CD14-positive monocyte (primary cell): ENCODE measurements around the gene PHACTR3. TPM values are rescaled to one million over a fixed set of nuclear protein-coding genes. Genes with fewer than 3 reads are reported as not detected.

Experiments
- DNase-seq, 3 donors: peaks; one replicate each; pipeline ENCODE4 v3.0.0-alpha.2; 2011 to 2022
- H2AFZ ChIP-seq: 2 replicates; pipeline ENCODE4 v1.6.0; 2012; ENCODE audit warnings: mild to moderate bottlenecking, low read depth, low read length, inconsistent platforms; ENCODE audit not compliant: insufficient read depth, poor library complexity, severe bottlenecking
- H3K27ac ChIP-seq, 2 donors: 1 replicate in 1 of 2; 2 replicates in 1 of 2; pipeline ENCODE4 v1.5.1; 2012 to 2013; ENCODE audit warnings: low read length in 2 of 2, control low read depth in 1 of 2, inconsistent platforms in 1 of 2, low read depth in 1 of 2, mild to moderate bottlenecking in 1 of 2
- H3K27me3 ChIP-seq, 2 donors: one replicate each; pipeline versions ENCODE4 v1.6.0 to v1.6.1; 2011 to 2013; ENCODE audit warnings: low read length in 2 of 2; ENCODE audit not compliant: control insufficient read depth in 2 of 2, insufficient read depth in 2 of 2
- H3K36me3 ChIP-seq, 2 donors: replicated peaks in 1 of 2; 1 replicate in 1 of 2; 2 replicates in 1 of 2; pipeline versions ENCODE4 v1.5.1 to v1.6.1; 2012 to 2013; ENCODE audit warnings: low read length in 2 of 2, control low read depth in 1 of 2, inconsistent platforms in 1 of 2, mild to moderate bottlenecking in 1 of 2; ENCODE audit not compliant: insufficient read depth in 2 of 2, control insufficient read depth in 1 of 2
- H3K4me1 ChIP-seq, 2 donors: 1 replicate in 1 of 2; 2 replicates in 1 of 2; pipeline versions ENCODE4 v1.5.1 to v1.6.1; 2012 to 2013; ENCODE audit warnings: low read length in 2 of 2, control low read depth in 1 of 2, inconsistent platforms in 1 of 2, mild to moderate bottlenecking in 1 of 2, moderate library complexity in 1 of 2; ENCODE audit not compliant: insufficient read depth in 2 of 2, control insufficient read depth in 1 of 2
- H3K4me2 ChIP-seq: replicated peaks from 2 replicates; pipeline ENCODE3; 2012; ENCODE audit warnings: low read length, moderate library complexity, mild to moderate bottlenecking; ENCODE audit not compliant: poor library complexity, severe bottlenecking; ENCODE audit errors: extremely low read depth
- H3K4me3 ChIP-seq, 3 experiments: fragments of 200-600 bp in 1 of 3; sonication (generic) in 1 of 3; replicated peaks in 1 of 3; 1 replicate in 2 of 3; 2 replicates in 1 of 3; pipeline ENCODE4 v1.5.1; 2011 to 2013; ENCODE audit warnings: low read length in 3 of 3, mild to moderate bottlenecking in 3 of 3, control low read depth in 2 of 3, low read depth in 2 of 3, inconsistent platforms in 1 of 3, moderate library complexity in 1 of 3
- H3K79me2 ChIP-seq: 2 replicates; pipeline ENCODE4 v1.6.0; 2012; ENCODE audit warnings: mild to moderate bottlenecking, control low read depth, inconsistent platforms, low read length, moderate library complexity; ENCODE audit not compliant: insufficient read depth
- H3K9ac ChIP-seq: 2 replicates; pipeline ENCODE4 v1.6.0; 2017; ENCODE audit warnings: low read length, mild to moderate bottlenecking; ENCODE audit not compliant: insufficient read depth, poor library complexity, severe bottlenecking
- H3K9me3 ChIP-seq, 2 donors: replicated peaks in 1 of 2; 1 replicate in 1 of 2; 2 replicates in 1 of 2; pipeline versions ENCODE4 v1.5.1 to v1.6.1; 2012 to 2013; ENCODE audit warnings: low read length in 2 of 2, control low read depth in 1 of 2; ENCODE audit not compliant: control insufficient read depth in 1 of 2, insufficient read depth in 1 of 2
- H4K20me1 ChIP-seq: 2 replicates; pipeline ENCODE4 v1.6.0; 2012; ENCODE audit warnings: mild to moderate bottlenecking, low read length, control low read depth, moderate library complexity; ENCODE audit not compliant: insufficient read depth
- H3K27ac Mint-ChIP-seq, 7 donors: one replicate each; pipeline ENCODE4 v1.8.0; 2020; ENCODE audit warnings: mild to moderate bottlenecking in 7 of 7, mixed read lengths in 7 of 7, moderate library complexity in 6 of 7, inconsistent platforms in 2 of 7
- H3K27me3 Mint-ChIP-seq, 3 donors: one replicate each; pipeline ENCODE4 v1.8.0; 2021 to 2022; ENCODE audit warnings: low read depth in 3 of 3, mild to moderate bottlenecking in 3 of 3, mixed read lengths in 3 of 3, moderate library complexity in 3 of 3, inconsistent platforms in 1 of 3
- H3K36me3 Mint-ChIP-seq, 2 donors: one replicate each; pipeline ENCODE4 v1.8.0; 2020; ENCODE audit warnings: mixed read lengths in 2 of 2, inconsistent platforms in 1 of 2, mild to moderate bottlenecking in 1 of 2
- H3K4me1 Mint-ChIP-seq: one replicate; pipeline ENCODE4 v1.8.0; 2020; ENCODE audit warnings: mild to moderate bottlenecking, mixed read lengths
- H3K4me3 Mint-ChIP-seq, 2 donors: one replicate each; pipeline ENCODE4 v1.8.0; 2020; ENCODE audit warnings: mild to moderate bottlenecking in 2 of 2, mixed read lengths in 2 of 2, moderate library complexity in 1 of 2
- H3K9me3 Mint-ChIP-seq, 7 donors: one replicate each; pipeline ENCODE4 v1.8.0; 2020 to 2022; ENCODE audit warnings: mixed read lengths in 7 of 7, mild to moderate bottlenecking in 6 of 7, moderate library complexity in 6 of 7, inconsistent platforms in 2 of 7
- WGBS: methylation state at CpG from one replicate; pipeline ENCODE4 v1.1.5; 2013; ENCODE audit warnings: missing lambda C conversion rate; ENCODE audit not compliant: insufficient coverage; 5-methylcytosine and 5-hydroxymethylcytosine counted together
- intact Hi-C, 2 donors: fragments of 100-400 bp; cut with micrococcal nuclease; formaldehyde crosslinking; loops; one replicate each; pipeline versions ENCODE4 v1.15.0 to v1.15.1; 2023
- polyA plus RNA-seq, 3 donors: library from polyadenylated mRNA; depleted of rRNA in 1 of 3; unstranded in 2 of 3; stranded (reverse) in 1 of 3; fragments of 300-500 nt in 2 of 3; fragments of >200 nt in 1 of 3; fragmentation: Illumina TruSeq in 2 of 3; gene quantifications; 1 replicate in 2 of 3; 2 replicates in 1 of 3; pipeline ENCODE4 v1.2.3, GENCODE V29; 2012 to 2021
- TF ChIP-seq, protein P1 (sequence below): fragments of 200-600 bp; IDR thresholded peaks from one replicate; pipeline ENCODE4 v1.8.0; 2022; ENCODE audit warnings: antibody characterized with exemption, mild to moderate bottlenecking

PHACTR3 gene
- polyA plus RNA-seq, 3 donors, result 0.11 to 0.17 TPM; not detected in 1

- no peak for DNase-seq
- WGBS, result 84% methylated on average over 2 of the region's 3 CpGs
- H3K27me3 Mint-ChIP-seq, result peaks cover 17 to 20% (median 20%) of the 10 kb centered on the region in 3 donors
Measured at GRCh38 chr20:59831916-59832270, 227.6 kb downstream of the PHACTR3 start.

DNA sequence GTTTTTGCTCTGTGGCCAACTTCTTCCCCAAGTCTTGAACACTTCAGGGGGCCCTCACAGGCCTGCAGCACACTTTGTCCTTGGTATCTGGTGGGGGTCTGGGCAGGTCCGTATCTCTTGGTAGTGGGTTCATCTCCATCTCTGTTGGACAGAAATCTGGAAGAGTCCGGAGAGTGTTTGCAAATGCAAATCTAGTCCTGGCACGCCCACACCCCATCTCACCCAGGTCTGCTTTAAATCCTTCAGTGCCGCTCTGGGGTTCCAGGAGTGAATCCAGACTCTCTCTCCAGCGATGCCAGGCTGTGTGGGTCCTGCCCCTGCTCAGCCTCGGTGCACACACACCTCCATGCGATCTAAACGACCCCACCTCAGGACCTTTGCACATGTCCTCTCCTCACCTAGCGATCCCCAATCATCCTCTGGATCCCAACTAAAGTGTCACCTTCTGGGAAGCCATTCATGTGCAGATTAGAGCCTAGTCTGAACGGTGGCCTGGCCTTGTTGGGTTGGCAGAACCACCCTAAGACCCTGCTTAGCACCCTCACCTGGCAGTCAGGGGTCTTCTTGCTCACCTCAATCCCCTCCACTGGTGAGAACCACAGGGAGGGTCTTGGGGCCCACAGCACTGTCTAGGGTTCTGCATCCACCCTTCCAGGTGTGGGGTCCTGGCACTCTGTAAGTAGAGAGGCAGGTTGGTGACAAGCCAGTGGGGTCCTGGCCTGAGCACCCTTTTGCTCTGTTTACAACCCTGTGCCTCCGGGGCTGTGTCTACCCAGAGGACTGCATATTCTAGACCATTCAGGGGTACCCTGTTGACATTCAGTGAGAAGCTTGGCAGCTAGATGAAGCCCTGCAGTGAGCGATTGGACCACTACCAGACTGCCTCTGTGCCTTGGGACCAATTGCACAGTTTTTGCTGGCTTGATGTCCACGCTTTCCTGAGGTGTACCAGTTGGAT lies 228.3 kb downstream of the PHACTR3 start:
- Histone ChIP-seq H3K27ac (no peak overlapping the region), H4K20me1 (no peaks in the 10 kb centered on the region), H3K4me3 (no peak overlapping the region), H3K9ac (no peak overlapping the region), H3K9me3 (no peaks in the 10 kb centered on the region), H3K4me2 (no peak overlapping the region), H3K79me2 (no peaks in the 10 kb centered on the region), H2AFZ (no peak overlapping the region), H3K27me3 (peaks cover 5 to 7% of the 10 kb centered on the region in 2 donors), H3K4me1 (peaks cover 0 to 5% of the 10 kb centered on the region in 2 donors), H3K36me3 (no peaks in the 10 kb centered on the region)
- intact Hi-C loops, result no loop called here
- TF ChIP-seq, protein P1, sequence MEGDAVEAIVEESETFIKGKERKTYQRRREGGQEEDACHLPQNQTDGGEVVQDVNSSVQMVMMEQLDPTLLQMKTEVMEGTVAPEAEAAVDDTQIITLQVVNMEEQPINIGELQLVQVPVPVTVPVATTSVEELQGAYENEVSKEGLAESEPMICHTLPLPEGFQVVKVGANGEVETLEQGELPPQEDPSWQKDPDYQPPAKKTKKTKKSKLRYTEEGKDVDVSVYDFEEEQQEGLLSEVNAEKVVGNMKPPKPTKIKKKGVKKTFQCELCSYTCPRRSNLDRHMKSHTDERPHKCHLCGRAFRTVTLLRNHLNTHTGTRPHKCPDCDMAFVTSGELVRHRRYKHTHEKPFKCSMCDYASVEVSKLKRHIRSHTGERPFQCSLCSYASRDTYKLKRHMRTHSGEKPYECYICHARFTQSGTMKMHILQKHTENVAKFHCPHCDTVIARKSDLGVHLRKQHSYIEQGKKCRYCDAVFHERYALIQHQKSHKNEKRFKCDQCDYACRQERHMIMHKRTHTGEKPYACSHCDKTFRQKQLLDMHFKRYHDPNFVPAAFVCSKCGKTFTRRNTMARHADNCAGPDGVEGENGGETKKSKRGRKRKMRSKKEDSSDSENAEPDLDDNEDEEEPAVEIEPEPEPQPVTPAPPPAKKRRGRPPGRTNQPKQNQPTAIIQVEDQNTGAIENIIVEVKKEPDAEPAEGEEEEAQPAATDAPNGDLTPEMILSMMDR, result no peak
- H3K4me1 Mint-ChIP-seq, result peaks cover 13% of the 10 kb centered on the region
- 92% methylated on average over 10 of the region's 13 CpGs for WGBS
- no peak overlapping the region for H3K27ac Mint-ChIP-seq
- DNase-seq, result no peak
- H3K9me3 Mint-ChIP-seq, result peaks cover 0 to 3% (median 0%) of the 10 kb centered on the region in 7 donors
- H3K36me3 Mint-ChIP-seq, result no peaks in the 10 kb centered on the region
- no peak overlapping the region for H3K4me3 Mint-ChIP-seq
- peaks cover 20 to 23% (median 22%) of the 10 kb centered on the region in 3 donors for H3K27me3 Mint-ChIP-seq

More at GRCh38 chr20:59831916-59832270, 227.6 kb downstream of the PHACTR3 start:
- H3K4me3 ChIP-seq, result no peak overlapping the region
- no peak overlapping the region for H3K4me3 Mint-ChIP-seq
- no peak overlapping the region for H3K4me2 ChIP-seq
- TF ChIP-seq, protein P1, result no peak
- intact Hi-C loops, result no loop called here
- H3K79me2 ChIP-seq, result no peaks in the 10 kb centered on the region
- H3K9me3 Mint-ChIP-seq, result peaks cover 0 to 3% (median 0%) of the 10 kb centered on the region in 7 donors
- no peaks in the 10 kb centered on the region for H3K36me3 Mint-ChIP-seq
- no peaks in the 10 kb centered on the region for H4K20me1 ChIP-seq
- no peak overlapping the region for H3K27ac Mint-ChIP-seq
- no peak overlapping the region for H3K9ac ChIP-seq
- H3K4me1 Mint-ChIP-seq, result peaks cover 13% of the 10 kb centered on the region
- peaks cover 0 to 5% of the 10 kb centered on the region in 2 donors for H3K4me1 ChIP-seq
- H2AFZ ChIP-seq, result no peak overlapping the region
- no peaks in the 10 kb centered on the region for H3K9me3 ChIP-seq
- H3K27ac ChIP-seq, result no peak overlapping the region
- peaks cover 3 to 7% of the 10 kb centered on the region in 2 donors for H3K27me3 ChIP-seq
- H3K36me3 ChIP-seq, result no peaks in the 10 kb centered on the region
